NCI-H345 treated with DMSO at 0.1 percent for 48 hours (cell line): ENCODE results near the gene SNCAIP.
A peak's percentile ranks its signal among the peaks of the same experiment; 100 is the strongest.
"Not testable (repeated sequence)": the region's sequence is repeated elsewhere in the genome, so short reads cannot be mapped to it uniquely, and the experiment has no call there.

Experiments
- DNase-seq: peaks from one replicate; lab custom pipeline; 2025; ENCODE audit not compliant: unreplicated experiment; lab: John Stamatoyannopoulos, UW

SNCAIP gene

DNA sequence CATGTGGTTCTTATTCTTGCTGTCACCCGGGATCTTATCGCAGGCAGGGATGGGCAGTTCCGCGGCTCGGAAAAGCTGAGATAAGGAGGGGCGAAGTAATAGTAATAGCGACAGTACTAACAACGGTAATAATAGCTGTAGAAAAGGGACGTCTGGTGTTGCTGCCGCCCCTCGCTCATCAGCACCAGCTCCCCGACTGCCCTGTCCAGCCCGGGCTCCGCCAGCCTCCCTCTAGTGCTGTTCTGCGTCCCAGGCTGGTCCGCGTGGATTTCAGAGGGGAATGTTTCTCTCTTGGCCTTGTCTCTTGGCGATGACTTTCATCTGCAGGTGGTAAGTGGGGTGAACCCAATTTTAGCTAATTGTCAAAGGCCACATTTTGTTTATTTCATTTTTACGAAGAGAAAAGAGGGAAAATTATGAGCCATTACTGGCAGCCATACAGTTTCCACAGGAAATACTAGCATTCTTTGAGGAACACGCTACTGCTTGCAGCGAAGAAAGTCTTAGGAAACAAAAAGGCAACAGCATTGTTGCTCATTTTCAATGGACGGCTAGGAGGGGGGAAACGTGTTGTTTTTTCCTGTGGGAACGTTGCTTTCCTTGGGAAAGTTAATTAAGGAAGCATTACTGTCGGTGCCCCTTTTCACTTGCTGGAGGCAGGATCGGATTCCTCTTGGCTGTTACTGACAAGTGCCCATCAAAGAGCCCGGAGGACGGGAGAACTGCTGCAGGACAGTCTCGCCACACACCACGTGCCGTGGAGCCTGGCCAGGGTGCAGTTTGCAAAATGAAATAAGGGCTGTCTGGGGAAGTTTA lies 762 bp downstream of the SNCAIP start:
- DNase-seq = no peak

DNA sequence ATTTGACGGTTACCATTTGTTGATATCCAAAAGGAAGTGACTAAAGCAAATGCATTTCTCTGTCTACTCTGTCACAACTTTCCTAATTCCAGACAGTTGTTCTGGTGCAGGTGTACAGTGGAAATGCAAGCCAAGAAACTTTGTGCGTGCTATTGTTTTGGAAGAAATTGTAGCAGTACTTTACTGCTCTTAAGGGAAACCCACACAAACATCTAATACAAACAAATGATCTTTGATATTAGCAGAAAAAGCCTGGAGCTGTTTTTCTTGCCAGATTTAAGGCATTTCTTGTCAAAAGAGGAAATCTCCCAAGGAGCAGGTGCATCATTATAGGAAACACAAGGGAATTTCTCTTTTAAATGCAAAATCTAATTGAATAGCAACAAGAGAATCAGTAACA lies 2.0 kb downstream of the SNCAIP start:
- DNase-seq = no peak

DNA sequence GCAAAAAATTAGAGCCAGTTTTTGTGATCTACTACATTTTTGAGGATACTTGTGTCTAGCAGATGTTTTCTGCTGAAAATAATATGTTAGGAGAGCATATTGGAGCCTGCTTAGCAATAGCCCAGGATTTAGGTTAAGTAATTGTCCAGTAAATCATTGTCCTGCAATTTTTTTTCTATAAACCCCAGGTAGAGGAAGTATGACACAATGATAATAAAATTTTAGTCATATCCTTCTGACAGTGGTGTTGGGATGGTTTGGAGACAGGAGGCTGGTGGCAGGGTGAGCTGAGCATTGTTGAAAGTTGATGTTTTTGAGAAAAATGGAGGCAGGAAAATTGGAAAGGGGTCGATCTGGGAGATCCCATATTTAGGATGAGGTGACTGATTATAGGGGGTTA lies 3.5 kb downstream of the SNCAIP start:
- no peak for DNase-seq

DNA sequence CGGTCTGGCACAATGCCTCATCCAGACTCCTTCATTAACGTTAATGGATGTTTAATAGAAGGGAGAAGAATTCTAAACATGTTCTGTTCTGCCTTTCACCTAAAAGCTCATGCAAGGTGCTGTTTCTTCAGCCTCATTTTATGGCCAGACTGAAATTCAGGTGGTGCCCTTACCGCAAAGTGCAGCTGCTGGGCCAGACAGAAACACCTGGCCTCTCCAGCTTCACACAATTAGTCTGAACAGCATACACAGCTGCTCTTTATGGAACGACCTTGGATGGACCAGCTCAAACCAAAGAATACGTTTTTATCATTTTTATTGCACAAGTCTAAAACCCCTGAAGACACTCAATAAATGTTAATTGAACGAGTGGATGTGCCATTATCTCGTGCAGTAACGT lies 4.6 kb downstream of the SNCAIP start:
- DNase-seq = peak; percentile 75

DNA sequence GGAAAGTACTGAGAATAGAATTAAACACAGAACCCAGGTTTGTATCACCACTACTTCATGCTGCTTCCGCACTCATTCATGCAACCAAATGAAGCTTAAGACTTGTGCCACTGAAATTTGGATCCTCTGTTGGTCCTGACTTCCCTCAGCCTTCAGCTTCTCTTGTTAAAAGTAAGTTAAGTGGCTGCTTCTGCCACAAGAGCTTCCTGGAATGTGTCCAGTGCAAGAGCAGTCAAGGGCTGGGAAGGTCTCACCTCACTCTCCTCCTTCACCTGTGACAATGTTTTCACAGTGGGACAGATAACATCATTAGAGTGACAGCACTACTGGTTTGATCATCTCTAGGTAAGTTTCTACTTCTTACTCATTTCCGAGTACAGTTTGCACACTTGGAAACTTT lies 7.9 kb downstream of the SNCAIP start:
- DNase-seq = no peak

DNA sequence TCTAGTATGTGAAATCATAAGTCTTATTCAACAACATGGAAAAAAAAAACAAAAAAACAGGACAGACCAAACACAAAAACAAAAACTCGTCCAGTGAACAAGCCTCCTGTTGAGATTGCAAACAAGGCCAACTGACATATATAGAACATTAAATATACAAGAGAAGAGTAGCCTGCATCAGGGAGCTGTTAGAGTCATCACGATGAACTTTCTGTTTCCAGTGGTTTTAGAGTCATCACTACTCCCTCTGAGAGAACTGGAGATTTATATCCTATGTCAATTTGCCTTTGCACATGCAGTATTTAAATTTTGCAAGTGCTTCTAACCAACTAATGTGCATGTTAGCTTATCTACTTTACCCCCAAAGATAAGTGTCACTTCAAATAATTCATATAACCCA lies 9.9 kb downstream of the SNCAIP start:
- DNase-seq = peak; percentile 37

DNA sequence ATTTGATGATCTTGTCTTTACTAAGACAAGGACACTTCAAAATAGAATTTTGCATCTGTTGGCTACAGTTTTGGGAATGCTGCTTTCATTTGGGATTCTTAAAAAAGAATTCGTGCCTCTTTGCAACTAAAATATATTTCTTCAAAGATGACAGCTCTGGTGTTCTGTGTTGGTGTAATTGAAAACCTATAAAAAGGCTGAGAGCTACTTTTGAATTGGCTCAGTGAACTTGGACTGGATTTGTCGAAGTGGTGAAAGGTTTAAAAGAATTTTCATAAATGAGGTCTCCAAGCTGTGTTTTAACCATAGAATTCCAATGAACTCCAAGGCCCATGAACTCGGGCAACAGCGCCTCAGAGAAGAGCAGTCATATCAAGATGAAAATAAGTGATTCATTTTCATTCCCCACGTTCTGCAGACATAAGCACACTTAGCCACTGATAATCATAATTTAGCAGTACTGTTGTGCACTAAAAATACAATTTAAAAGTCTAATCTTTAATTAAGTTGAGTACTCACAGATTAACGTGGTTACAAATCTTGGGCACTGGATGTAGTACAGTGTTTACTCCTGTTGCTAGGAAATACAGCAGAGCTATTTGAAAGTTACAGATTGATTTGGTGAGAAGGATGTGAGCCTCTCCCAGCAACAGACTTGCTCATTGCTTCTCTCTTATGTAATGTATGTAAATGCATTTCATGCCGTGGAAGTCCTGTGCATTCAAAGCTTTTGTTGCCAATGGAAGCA lies 10.9 kb downstream of the SNCAIP start:
- DNase-seq = no peak

DNA sequence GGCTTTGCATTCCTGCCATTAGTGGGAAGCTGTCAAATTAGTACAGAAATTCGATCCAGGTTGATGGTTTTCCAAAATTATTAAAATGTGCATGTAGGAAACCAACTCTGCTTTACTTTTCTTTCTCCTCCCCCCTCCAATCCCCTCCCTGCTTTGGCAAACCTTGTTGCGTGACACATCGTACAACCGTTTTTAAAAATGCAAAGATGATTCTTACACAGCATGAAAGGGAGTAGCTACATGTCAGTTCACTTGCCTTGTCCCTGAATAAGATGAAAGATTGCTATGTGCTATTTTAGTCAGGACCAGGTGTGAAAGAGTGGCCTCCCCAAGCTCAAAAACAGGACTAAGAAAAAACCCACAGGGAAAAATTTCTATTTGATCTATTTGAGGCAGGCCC lies 11.7 kb downstream of the SNCAIP start:
- no peak for DNase-seq

DNA sequence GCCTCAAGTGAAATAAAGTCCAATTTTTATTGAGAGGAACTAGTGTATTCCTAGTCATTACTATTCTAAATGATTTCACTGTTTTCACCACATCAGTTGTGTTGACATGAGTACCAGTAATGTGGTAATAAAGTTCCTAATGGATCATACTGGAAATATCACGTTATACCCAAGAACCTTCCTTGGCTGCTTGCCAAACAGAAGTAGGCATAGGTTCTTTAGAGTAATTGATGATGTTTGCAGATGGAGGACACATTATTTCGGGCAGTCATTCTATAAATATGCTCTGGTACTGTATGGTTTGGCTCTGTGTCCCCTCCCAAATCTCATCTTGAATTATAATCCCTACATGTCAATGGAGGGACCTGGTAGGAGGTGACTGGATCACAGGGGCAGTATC lies 15.1 kb downstream of the SNCAIP start:
- no peak for DNase-seq

DNA sequence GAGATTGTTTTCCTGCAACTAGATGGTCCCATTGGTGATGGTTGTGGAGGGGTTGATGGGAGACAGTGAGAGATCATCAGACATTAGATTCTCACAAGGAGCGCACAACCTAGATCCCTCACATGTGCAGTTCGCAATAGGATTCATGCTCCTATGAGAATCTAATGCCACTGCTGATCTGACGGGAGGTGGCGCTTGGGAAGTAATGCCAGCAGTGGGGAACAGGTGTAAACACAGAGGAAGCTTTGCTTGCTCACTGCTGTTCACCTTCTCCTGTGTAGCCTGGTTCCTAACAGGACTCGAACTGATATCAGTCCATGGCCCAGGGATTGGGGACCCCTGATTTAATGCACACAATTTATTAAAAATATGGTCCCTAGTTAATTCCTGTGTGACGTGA lies 18.8 kb downstream of the SNCAIP start:
- DNase-seq = no peak

DNA sequence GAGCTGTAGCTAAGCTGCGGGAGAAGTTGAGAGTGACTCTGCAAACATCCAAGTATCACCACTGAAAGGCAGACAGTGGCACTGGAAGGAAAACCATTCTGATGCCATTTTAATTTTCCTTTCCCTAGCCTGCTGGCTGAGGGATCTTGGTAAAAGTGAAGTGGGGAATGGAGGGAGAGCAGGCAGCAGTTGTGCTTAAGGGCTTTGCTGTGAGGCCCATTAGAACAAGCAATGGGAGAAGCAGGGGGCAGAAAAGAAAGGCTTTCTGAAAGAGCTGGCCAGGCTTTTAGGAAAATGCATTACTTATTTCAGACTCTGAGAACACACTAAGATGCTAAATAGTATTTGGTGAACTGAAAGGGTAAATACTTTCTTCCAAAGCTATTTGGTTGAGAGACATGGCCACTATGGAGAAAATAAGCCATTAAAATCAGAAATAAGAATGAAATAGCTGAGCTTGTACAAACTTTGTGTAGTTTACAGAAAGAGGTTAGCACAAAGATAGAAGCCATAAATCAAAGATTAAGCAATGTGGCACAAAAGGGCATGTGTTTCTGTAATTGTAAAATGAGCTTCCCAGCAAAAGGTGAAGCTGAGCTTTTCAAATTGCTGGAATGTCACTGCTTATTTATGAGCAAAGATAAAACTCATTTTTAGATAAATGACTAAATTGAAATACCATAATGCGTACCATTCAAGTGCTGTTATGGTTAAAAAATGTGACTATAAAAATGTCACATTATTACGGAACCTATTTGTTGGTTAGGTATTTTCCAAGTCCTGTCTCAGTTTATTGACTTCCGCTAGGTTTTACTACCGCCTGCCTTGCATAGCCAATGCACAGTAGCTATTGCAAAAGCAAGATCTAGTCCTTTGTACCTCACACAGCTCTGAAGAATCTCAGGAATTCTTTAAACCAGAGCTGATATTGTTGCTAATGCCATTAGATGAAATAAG lies 20.8 kb downstream of the SNCAIP start:
- no peak for DNase-seq

DNA sequence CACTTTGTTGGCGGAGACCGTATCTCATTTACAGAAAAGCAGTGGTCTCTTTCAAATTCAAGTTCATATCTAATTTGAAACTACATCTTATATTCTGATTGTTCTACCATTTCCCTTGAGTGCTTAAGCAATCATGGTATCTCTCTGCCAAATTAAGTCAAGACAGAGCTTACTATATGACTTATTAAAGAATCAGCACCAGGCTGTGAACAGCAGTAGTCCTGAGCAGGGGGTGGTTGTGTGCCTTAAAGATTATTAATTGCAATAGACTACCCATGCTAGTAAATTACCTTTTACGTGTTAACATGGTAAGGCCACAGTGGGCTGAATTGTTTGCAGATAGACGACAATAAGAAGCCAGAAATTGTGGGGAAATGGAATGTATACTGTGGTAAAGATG lies 21.5 kb downstream of the SNCAIP start:
- no peak for DNase-seq

DNA sequence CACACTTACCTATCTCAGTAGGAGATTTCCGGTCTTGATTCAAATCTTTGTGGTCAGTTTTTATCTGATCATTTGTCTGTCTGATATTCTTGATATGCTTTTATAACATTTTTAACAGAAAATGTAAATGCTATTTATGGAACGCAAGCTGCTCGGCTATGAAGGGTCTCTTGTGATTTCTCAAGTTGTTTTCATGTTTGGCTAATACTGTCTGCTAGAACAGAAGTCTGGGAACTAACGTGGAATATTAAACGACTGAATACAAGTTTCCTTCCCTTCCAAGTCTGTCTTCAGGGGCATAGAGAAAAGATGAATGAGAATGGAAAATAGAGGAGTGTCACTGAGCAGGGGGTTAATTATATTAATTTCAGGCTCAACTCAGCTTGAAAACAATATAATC lies 27.6 kb downstream of the SNCAIP start:
- DNase-seq = no peak

DNA sequence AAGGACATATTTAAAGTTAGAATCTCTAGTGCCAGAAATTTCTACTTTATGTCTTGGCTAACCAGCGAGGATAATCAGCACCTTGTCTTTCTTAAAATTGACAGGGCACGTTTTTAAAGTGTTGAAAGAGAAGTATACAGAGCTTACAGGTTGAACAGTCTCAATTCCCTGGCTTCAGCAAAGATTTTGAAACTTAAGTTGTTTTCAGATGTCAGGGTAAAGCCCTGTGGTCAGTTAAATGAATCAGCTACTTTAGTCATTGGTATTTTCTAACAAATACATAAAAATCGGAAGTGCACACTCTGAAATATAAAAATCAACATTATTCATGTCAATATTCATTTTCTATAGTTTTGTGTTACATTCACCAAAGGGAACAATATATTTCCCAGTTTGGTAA lies 29.1 kb downstream of the SNCAIP start:
- DNase-seq = no peak

DNA sequence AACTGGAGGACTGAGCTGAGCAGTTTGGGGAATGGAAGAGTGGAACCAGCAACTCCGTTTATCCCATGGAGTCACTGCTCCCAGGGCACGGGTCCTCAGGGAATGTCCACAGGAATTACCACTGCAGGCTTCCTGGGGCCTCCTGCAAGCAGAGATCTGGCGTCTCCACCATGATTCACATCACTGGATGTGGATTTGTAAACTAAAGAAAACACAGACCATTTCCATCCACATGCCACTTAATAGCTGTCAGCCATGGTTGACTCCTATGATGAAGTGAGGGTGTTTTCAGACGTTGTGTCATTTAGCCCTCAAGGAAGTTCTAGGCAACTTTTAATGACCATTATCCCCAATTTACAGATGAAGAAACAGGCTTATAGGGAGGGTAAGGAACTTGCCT lies 30.2 kb downstream of the SNCAIP start:
- DNase-seq = no peak

DNA sequence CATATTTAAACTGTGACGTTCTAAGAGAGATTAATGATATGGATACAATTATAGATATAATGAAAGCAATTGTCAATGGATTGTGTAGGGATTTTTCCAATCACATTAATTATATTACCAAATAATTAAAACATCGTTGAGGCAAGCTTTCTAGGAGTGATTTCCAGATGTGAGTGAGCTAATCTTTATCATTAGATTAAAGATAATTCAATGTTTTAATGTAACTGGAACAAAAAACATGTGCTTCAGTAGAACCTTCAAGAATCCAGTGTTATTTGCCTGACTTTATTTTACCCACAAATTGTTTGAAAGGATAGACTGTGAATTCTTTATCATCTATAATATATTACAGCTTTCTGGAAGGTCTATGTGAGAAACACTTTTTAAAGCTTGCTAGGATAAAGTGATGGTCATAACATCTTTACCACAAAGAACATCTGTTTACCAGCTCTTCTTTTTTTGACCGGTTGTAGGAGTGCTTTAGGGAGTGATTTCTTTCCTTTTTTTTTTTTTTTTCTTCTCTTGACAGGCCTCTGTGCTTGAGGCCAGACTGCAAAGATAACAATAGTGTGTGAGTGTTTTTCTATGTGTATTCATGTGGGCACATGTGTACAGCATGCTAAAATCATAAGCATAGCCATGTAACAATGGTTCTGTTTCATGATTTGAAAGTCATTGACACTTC lies 35.0 kb downstream of the SNCAIP start:
- DNase-seq = no peak

DNA sequence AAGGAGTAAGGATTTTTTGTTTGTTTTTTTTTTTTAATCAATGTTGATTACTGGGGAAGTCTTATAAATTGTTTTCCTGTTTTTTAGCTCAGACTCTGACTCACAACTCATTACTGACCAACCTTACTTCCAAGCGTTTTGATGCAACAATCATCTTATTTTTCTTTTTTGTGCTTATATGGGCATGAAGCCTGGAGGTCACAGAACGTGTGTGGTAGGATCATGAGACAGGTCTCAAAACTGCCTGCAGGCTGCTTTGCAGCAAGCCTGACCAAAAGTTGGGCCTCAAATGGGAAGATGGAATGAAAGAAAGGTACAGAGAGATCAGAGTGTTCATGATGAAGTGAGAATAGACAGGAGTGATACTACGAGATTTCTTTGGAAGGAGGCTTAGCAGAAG lies 38.5 kb downstream of the SNCAIP start:
- DNase-seq = no peak

DNA sequence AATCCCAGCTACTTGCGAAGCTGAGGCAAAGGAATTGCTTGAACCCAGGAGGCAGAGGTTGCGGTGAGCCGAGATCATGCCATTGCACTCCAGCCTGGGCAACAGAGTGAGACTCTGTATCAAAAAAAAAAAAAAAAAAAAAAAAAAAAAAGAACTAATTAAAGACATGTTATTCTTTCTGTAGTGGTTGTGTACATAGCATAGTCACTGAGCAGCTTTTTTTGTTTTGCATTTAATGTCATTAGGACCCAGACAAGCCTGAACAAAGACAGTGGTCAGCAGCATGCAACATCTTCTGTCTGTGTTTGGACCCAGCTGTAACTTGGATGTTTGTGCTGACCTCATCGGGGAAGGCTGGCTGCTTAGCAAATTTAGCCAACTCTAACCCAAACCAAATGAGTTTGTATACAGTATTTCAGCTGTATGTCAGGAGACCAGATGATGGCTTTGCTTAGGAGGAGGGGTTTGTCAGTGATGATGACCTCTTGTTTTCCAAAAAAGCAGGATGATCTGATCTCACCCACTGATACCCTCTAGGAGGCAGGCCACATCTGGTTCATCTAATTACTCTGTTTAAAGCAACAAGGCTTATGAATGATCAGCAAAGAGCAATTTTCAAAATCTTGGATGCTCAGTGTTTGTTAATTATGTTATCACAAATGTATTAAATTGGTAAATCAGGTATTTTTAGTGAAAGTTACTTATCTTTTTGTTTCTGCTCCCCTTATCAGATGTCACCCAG lies 39.5 kb downstream of the SNCAIP start:
- DNase-seq = no peak

DNA sequence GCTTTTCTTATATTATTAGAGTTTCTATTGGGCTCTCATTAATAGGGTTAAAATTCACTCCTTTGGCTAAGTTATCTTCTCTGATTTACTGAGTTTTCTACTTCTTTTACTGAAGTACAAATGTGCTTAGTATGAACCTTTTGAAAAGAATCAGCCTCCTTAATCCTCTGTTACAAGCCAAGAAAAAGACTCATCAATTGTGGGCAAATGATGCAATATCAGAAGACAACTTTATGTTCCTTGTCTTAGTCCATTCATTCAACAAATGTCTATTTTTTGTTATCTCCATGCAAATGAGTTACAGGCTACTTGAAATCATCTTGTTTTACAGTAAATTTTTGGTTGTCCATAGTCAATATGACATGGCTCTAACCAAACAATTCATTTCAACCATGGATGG lies 40.3 kb downstream of the SNCAIP start:
- DNase-seq = no peak

DNA sequence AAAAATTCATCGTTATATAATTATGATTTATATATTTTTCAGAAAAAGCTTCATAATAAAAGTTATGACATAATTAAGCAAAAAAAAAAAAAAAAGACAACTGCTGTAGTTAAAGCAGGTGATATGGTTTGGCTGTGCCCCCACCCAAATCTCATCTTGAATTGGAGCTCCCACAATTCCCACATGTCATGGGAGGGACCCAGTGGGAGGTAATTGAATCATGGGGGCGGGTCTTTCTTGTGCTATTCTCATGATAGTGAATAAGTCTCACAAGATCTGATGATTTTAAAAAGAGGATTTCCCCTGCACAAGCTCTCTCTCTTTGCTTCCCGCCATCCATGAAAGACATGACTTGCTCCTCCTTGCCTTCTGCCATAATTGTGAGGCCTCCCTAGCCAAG lies 41.3 kb downstream of the SNCAIP start:
- DNase-seq = not testable (repeated sequence)
